GM20000 (cell line): ENCODE measurements around the gene TCEAL3.
"Not testable (repeated sequence)": the region's sequence is repeated elsewhere in the genome, so short reads cannot be mapped to it uniquely, and the experiment has no call there.

Experiments
- DNase-seq: peaks from one replicate; pipeline ENCODE4 v3.0.0; 2012; ENCODE audit warnings: low spot score
- TF ChIP-seq, protein P1 (sequence below): IDR thresholded peaks from 2 replicates; pipeline ENCODE4 v1.5.1; 2012; ENCODE audit warnings: mild to moderate bottlenecking, control low read depth; ENCODE audit errors: extremely low read depth, missing control alignments

Gene TCEAL3

GRCh38 chrX:103640401-103641155, 32.8 kb downstream of the TCEAL3 start:
- no peak for DNase-seq
- TF ChIP-seq, protein P1, sequence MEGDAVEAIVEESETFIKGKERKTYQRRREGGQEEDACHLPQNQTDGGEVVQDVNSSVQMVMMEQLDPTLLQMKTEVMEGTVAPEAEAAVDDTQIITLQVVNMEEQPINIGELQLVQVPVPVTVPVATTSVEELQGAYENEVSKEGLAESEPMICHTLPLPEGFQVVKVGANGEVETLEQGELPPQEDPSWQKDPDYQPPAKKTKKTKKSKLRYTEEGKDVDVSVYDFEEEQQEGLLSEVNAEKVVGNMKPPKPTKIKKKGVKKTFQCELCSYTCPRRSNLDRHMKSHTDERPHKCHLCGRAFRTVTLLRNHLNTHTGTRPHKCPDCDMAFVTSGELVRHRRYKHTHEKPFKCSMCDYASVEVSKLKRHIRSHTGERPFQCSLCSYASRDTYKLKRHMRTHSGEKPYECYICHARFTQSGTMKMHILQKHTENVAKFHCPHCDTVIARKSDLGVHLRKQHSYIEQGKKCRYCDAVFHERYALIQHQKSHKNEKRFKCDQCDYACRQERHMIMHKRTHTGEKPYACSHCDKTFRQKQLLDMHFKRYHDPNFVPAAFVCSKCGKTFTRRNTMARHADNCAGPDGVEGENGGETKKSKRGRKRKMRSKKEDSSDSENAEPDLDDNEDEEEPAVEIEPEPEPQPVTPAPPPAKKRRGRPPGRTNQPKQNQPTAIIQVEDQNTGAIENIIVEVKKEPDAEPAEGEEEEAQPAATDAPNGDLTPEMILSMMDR, result no peak

- TF ChIP-seq, protein P1, result no peak
- no peak for DNase-seq
Observed at GRCh38 chrX:103644125-103644524, 36.4 kb downstream of the TCEAL3 start.

- DNase-seq, result no peak
- TF ChIP-seq, protein P1, result no peak
Observed at GRCh38 chrX:103647630-103648029, 39.9 kb downstream of the TCEAL3 start.

DNA sequence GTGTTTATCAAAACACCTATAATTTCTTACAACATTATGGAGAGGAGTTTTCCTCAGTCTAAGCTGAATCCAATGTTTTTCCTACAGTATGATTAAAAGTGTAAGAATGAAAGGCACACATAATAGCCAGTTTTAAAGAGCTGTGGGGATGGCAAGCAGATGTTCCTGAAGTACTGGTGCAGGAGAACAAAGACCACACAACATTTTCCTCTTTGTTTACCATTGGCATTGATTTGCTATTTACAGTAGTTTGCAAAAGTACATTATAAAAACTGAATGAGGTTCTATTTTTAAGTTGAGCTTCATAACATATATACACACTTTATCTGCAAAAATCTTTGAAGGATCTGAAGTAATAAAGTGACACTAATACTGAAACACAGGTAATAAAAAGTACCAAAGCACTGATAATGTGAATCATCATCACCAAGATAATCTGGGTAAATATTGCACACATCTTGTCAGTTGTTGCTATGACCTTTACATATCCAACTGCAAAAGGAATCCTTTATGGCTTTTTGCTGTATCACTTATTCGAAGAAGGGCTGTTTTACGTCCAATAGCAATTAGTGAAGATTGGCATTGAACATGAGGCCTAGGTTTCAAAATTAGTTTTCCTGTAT, 43.5 kb downstream of the TCEAL3 start:
- TF ChIP-seq, protein P1, result no peak
- DNase-seq, result no peak

- DNase-seq, result not testable (repeated sequence)
Observed at GRCh38 chrX:103655230-103656000, 47.7 kb downstream of the TCEAL3 start.

- no peak for DNase-seq
- TF ChIP-seq, protein P1, result no peak
Observed at GRCh38 chrX:103656617-103657016, 48.9 kb downstream of the TCEAL3 start.

GRCh38 chrX:103657066-103657465, 49.3 kb downstream of the TCEAL3 start:
- DNase-seq, result not testable (repeated sequence)

- DNase-seq, result no peak
- TF ChIP-seq, protein P1, result no peak
Observed at GRCh38 chrX:103658681-103659433, 51.1 kb downstream of the TCEAL3 start.

GRCh38 chrX:103659460-103659859, 51.7 kb downstream of the TCEAL3 start:
- DNase-seq, result not testable (repeated sequence)
